HG03571 (cell line): ENCODE results near the gene GNG13.
"Not testable (repeated sequence)": the region's sequence is repeated elsewhere in the genome, so short reads cannot be mapped to it uniquely, and the experiment has no call there.

Source experiments
- ATAC-seq: cut with Tn5 transposase; IDR thresholded peaks from one replicate; pipeline ENCODE4 v1.9.1; 2021; ENCODE audit not compliant: unreplicated experiment

GNG13 gene

DNA sequence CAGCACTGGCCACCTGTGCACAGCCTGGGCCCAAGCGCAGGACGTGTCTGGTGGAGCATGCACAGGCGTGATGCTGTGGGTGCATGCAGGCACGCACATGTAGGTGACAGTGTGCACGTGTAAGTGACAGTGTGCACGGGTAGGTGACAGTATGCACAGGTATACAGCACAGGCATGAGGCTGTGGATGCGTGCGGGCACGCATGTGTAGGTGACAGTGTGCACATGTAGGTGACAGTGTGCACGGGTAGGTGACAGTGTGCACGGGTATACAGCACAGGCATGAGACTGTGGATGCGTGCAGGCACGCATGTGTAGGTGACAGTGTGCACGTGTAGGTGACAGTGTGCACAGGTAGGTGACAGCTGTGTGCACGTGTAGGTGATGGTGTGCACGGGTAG, 20.2 kb downstream of the GNG13 start:
- no peak for ATAC-seq

DNA sequence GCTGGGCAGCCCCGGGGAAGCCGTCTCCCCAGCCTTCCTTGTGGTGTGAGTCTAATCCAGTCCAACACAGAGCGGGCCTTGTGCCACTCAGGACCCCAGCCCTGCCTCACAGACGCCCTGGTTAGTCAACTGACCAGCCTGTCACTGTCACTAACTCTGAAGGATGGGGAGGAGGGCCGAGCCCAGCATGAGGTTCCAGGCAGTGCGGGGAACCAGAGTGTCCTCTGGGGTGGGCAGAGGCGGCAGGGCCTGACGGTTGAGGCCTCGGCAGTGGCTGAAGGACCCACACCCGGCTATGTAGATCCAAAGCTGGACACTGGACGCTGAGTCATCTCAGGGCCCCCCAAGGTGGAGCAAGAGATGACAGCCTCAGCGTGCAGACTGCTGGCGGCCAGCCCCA, 21.0 kb downstream of the GNG13 start:
- ATAC-seq: no peak

DNA sequence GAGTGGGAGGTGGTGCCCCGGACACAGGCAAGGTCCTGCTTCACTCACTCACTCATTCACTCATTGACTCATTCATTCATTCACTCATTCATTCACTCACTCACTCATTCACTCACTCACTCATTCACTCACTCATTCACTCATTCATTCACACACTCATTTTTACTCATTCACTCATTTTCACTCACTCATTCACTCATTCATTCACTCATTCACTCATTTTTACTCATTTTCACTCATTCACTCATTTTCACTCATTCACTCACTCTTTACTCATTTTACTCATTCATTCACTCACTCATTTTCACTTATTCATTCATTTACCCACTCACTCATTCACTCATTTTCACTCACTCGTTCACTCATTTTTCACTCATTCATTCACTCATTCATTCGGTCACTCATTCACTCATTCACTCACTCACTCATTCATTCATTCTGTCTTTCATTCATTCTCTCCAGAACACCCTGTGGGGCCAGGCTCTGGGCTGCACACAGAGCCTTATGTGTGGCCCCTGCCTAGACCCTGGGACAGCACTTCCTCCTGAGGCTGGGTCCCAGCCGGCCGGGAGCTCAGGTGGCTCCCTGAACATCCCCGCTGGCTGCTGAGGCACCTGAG, 21.5 kb downstream of the GNG13 start:
- no peak for ATAC-seq

DNA sequence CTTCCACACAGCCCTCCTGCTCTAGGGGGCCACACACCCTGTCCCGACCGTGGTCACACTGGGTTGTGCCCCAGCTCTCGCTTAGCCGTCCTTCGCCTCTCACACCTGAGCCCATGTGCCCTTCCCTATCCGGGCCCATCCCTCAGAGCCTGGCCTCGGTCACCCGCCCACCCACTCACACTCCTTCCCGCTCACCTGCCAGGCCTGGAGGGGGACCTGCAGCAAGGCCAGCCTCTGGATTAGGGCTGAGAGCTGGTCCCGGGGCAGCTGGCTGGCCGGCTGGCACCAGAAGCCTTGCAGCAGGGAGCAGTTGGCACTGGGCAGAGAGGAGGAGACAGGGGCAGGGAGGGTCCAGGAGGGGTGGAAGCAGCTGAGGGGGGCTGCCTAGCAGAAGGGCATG, 22.1 kb downstream of the GNG13 start:
- ATAC-seq: no peak

GRCh38 chr16:777826-778225, 22.7 kb downstream of the GNG13 start:
- no peak for ATAC-seq

DNA sequence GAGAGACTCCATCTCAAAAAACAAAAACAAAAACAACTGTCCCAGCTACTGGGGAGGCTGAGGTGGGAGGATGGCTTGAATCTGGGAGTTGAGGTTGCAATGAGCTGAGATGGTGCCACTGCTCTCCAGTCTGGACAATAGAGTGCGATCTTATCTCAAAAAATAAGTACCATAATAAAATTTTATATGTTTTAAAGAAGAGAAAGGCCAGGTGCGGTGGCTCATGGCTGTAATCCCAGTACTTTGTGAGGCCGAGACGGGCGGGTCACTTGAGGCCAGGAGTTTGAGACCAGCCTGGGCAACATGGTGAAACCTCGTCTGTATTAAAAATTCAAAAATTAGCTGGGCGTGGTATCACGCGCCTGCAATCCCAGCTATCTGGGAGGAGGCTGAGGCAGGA, 23.7 kb downstream of the GNG13 start:
- no peak for ATAC-seq

GRCh38 chr16:776298-776697, 24.2 kb downstream of the GNG13 start:
- not testable (repeated sequence) for ATAC-seq

GRCh38 chr16:775236-775796, 25.2 kb downstream of the GNG13 start:
- no peak for ATAC-seq

DNA sequence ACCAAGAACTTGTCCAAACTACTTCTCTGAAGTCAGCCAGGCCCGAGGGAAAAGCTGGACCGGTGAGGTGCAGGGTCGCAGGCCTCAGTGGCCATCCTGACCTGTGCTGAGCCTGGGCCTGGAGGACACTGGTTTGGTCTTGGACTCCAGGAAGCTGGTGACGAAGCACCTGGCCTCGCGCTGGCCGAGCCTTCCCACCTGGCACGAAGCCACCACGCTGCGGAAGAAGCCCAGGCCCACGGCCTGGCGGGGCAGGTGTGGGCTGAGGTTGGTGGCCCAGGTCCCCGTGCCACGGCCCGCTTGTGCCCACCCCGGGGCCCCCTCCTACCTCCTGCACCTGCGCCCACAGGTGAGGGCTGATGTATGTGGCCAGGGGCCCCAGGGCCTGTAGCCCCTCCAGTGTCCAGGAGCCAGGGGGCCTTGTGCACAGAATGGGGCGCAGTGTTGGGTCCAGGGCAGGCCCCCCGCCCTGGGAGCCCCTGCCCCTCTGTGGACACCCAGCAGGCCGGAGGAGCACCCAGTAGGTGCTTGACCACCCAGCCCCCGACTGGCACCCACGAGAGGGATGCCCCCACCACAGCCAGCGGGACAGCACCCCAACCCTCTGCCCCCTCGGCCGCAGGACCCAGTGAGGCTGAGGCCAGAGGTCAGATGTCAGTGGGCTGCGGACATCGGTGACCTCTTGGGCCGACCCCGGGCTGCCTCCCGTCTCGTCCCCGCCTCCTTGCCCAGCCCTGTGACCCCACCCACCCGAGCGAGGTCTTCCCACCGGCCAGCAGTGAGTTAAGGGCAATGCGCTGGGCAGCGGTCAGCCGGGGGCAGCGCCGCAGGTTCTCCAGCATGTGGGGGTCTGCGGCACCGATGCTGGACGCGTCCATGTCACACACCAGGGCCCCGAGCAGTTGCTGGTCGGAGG, 26.2 kb downstream of the GNG13 start:
- ATAC-seq: no peak

DNA sequence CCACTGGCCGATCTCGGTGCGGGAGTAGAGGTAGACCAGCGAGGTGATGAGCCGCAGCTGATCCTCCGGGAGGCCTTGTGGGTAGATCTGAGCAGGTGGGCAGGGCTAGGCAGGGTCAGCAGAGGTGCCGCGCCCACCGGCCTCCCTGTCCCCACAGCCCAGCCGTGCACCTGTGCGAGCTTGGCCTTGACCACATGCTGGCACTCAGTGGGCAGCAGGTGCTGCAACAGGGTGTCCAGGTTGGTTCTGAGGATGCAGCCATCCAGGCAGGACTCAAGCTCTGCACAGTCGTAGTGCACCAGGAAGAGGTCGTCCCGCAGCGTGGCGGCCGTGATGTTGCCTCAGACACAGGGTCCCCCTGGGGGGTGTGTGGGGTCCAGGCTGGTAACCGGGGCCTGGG, 27.6 kb downstream of the GNG13 start:
- ATAC-seq: no peak

GRCh38 chr16:770411-770810, 30.1 kb downstream of the GNG13 start:
- ATAC-seq: no peak

DNA sequence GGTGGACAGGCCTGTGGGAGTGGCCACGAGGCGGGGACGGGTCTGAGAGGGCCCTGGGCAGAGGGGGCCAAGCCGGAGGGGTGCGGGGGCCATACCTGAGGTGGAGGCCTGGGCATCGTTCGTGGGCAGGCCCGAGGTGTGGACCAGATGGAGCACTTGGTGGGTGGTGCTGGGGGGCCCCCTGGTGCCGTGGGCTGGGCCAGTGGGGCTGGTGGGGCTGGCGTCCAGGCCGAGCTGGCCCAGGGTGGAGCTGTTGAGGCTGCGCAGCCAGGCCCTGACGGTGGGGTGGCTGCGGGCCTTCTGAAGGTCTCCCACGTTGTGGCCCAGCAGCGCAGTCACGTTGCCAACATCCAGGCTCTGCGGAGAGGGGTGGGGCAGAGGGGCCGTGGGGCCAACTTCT, 30.6 kb downstream of the GNG13 start:
- ATAC-seq: no peak

DNA sequence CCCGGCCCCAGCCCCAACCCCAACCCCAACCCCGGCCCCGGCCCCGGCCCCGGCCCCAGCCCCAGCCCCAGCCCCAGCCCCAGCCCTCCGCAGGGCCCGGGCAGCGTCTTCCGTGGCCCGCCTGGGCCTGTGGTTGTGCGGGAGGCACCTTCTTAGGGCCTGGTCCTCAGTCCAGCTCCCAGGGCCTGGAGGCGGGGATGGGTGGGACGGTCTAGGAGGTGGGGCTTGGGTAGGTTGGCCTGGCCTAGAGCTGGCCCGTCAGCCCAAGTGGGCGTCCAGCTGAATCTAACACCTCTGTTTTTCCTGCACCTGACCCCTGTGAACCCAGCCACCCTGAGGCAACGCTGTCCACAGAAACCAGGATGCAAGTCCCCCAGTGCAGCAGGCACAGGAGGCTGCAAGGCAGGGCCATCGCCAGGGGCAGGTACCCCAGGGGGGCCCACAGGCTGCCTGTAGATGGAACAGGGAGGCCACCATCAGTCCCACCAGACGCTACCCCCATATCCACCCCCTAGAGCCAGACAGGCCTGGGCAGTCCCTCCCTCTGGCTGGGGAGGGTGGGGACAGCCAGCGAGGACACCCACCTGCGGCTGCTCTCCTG, 31.2 kb downstream of the GNG13 start:
- no peak for ATAC-seq

- no peak for ATAC-seq
Observed at GRCh38 chr16:768428-768827, 32.1 kb downstream of the GNG13 start.

GRCh38 chr16:767743-768235, 32.7 kb downstream of the GNG13 start:
- ATAC-seq: no peak

GRCh38 chr16:766820-767640, 33.5 kb downstream of the GNG13 start:
- ATAC-seq: no peak

- ATAC-seq: no peak
Observed at GRCh38 chr16:766008-766819, 34.3 kb downstream of the GNG13 start.

GRCh38 chr16:765488-765865, 35.1 kb downstream of the GNG13 start:
- no peak for ATAC-seq

DNA sequence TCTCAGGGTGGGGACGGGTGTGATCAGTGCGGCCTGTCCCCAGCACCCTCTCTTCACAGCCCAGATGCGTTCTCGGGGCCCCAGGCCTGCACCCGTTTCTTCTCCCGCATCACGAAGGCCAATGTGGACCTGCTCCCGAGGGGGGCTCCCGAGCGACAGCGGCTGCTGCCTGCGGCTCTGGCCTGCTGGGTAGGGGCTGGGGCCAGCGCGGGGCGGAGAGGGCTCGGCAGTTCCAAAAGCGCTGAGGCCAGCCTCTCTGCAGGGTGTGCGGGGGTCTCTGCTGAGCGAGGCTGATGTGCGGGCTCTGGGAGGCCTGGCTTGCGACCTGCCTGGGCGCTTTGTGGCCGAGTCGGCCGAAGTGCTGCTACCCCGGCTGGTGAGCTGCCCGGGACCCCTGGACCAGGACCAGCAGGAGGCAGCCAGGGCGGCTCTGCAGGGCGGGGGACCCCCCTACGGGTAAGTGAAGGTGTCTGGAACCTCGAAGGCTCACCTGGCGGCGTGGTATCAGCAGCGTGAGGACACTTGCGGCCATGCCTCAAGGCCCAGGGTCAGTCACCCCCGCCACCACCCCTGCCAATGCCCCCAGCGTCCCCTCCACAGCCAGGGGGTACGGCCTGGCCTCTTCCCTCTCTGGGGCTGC, 35.6 kb downstream of the GNG13 start:
- ATAC-seq: no peak
